ENCODE data around the gene STKLD1.

The STKLD1 gene

DNA sequence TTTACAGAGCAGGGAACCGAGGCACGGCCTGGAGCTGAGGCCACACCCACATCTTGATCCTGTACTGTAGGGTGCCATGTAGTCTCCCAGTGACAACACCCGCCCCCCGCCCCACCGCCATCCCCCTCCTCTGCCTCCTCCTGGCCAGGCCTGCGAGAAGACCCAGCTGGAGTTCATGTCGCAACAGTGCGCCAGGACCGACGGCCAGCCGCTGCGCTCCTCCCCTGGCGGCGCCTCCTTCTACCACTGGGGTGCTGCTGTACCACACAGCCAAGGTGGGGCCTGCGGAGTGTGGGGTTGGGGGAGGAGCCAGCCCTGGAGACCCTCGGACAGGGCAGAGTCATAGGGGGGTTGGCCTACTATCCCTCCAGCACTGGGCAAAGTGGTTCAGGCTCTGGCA lies 60.5 kb downstream of the STKLD1 start:
- TF ChIP-seq, protein P1, sequence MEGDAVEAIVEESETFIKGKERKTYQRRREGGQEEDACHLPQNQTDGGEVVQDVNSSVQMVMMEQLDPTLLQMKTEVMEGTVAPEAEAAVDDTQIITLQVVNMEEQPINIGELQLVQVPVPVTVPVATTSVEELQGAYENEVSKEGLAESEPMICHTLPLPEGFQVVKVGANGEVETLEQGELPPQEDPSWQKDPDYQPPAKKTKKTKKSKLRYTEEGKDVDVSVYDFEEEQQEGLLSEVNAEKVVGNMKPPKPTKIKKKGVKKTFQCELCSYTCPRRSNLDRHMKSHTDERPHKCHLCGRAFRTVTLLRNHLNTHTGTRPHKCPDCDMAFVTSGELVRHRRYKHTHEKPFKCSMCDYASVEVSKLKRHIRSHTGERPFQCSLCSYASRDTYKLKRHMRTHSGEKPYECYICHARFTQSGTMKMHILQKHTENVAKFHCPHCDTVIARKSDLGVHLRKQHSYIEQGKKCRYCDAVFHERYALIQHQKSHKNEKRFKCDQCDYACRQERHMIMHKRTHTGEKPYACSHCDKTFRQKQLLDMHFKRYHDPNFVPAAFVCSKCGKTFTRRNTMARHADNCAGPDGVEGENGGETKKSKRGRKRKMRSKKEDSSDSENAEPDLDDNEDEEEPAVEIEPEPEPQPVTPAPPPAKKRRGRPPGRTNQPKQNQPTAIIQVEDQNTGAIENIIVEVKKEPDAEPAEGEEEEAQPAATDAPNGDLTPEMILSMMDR (IDR thresholded peaks at IDR 0.05; ENCODE audit: poor library complexity, severe bottlenecking) = no peak
- no peaks in the 10 kb centered on the region for H3K9me3 ChIP-seq (ENCODE audit: severe bottlenecking)
- no peak overlapping the region for H3K27ac ChIP-seq (ENCODE audit: poor library complexity, severe bottlenecking)
- no peak for ATAC-seq (ENCODE audit: low read depth)
- H3K4me1 ChIP-seq (ENCODE audit: insufficient read depth, poor library complexity, severe bottlenecking) = no peaks in the 10 kb centered on the region
- no peak for DNase-seq (ENCODE audit: low spot score)
- H3K4me3 ChIP-seq (ENCODE audit: severe bottlenecking) = no peak overlapping the region
- no peaks in the 10 kb centered on the region for H3K27me3 ChIP-seq (ENCODE audit: insufficient read depth, poor library complexity, severe bottlenecking)
- H3K36me3 ChIP-seq (ENCODE audit: low read depth) = no peaks in the 10 kb centered on the region

DNA sequence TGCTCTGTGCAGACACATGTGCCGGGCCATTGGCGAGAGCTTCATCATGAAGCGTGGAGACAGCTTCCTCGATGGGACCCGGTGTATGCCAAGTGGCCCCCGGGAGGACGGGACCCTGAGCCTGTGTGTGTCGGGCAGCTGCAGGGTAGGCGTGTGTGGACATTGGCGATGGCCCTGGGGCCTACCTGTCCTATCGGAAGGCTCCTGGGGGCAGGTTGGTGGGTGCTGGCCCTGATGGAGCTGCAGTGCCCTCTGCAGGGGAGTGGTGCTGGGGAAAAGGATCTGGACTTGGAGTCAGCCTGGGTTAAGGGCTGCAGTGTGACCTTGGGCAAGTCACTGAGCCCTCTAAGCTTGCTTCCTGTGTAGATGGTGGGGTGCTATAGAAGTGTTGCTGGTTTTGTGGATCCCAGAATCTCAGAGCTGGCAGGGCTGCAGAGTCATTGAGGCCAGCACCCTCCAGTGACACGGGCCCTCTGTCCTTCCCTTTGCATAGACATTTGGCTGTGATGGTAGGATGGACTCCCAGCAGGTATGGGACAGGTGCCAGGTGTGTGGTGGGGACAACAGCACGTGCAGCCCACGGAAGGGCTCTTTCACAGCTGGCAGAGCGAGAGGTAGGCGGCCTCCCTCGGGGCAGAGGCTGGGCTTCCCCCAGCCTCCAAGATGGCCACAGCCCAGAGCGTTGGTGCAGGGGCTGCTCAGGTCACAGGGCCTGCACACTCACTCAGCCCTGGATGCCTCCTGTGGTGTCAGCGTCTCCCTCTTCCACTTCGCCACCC lies 61.8 kb downstream of the STKLD1 start:
- ATAC-seq (ENCODE audit: low read depth) = no peak; the same call in 2 of the 3 replicates
- no peak for DNase-seq (ENCODE audit: low spot score)
- TF ChIP-seq, protein P1 (IDR thresholded peaks at IDR 0.05; ENCODE audit: poor library complexity, severe bottlenecking) = no peak

DNA sequence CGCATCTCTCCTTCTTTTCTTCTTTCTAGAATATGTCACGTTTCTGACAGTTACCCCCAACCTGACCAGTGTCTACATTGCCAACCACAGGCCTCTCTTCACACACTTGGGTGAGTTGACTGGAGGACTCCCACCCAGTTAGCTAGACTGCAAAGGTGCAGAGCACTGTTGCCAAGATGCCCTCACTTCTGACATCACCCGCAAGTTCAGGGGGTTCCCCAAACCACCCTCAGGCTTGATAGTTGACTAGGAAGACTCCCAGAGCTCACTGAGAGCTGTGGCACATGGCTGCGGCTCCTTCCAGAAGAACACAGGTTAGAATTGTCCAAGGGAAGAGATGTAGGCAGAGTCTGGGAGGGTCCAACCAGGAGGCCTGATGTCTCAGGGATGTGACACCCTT lies 63.2 kb downstream of the STKLD1 start:
- Histone ChIP-seq H3K4me3 (ENCODE audit: severe bottlenecking) (no peak overlapping the region), H3K36me3 (ENCODE audit: low read depth) (no peaks in the 10 kb centered on the region), H3K27me3 (ENCODE audit: insufficient read depth, poor library complexity, severe bottlenecking) (no peaks in the 10 kb centered on the region), H3K27ac (ENCODE audit: poor library complexity, severe bottlenecking) (no peak overlapping the region), H3K4me1 (ENCODE audit: insufficient read depth, poor library complexity, severe bottlenecking) (no peaks in the 10 kb centered on the region), H3K9me3 (ENCODE audit: severe bottlenecking) (no peaks in the 10 kb centered on the region)
- TF ChIP-seq, protein P1 (IDR thresholded peaks at IDR 0.05; ENCODE audit: poor library complexity, severe bottlenecking) = no peak
- no peak for DNase-seq (ENCODE audit: low spot score)
- no peak for ATAC-seq (ENCODE audit: low read depth)

More for the DNA sequence above, 61.8 kb downstream of the STKLD1 start:
- Histone ChIP-seq H3K27me3 (ENCODE audit: insufficient read depth, poor library complexity, severe bottlenecking) (no peaks in the 10 kb centered on the region), H3K4me1 (ENCODE audit: insufficient read depth, poor library complexity, severe bottlenecking) (no peaks in the 10 kb centered on the region), H3K36me3 (ENCODE audit: low read depth) (no peaks in the 10 kb centered on the region), H3K9me3 (ENCODE audit: severe bottlenecking) (no peaks in the 10 kb centered on the region), H3K4me3 (ENCODE audit: severe bottlenecking) (no peak overlapping the region), H3K27ac (ENCODE audit: poor library complexity, severe bottlenecking) (no peak overlapping the region)

DNA sequence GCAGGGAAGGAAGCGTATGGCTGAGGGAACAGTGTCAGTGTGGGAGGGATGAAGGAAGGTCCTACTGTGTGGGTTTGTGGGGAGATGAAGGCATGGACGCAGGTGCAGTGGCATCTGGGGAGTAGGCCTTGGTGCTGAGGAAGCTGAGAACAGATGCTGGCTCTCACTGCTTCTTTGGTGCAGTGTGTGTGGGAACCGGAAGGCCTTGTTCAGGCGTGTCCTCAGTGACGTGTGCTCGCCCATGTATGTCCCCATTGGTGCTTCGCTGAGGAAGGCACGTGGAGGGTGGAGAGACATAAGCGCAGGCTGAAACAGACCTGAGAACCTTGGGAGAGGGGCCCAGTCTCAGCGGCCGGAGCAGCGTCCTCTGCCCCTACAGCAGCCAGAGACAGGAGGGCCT lies 64.7 kb downstream of the STKLD1 start:
- Histone ChIP-seq H3K36me3 (ENCODE audit: low read depth) (no peaks in the 10 kb centered on the region), H3K27ac (ENCODE audit: poor library complexity, severe bottlenecking) (no peak overlapping the region), H3K4me1 (ENCODE audit: insufficient read depth, poor library complexity, severe bottlenecking) (no peaks in the 10 kb centered on the region), H3K27me3 (ENCODE audit: insufficient read depth, poor library complexity, severe bottlenecking) (no peaks in the 10 kb centered on the region), H3K4me3 (ENCODE audit: severe bottlenecking) (no peak overlapping the region), H3K9me3 (ENCODE audit: severe bottlenecking) (no peaks in the 10 kb centered on the region)
- ATAC-seq (ENCODE audit: low read depth) (no peak), DNase-seq (ENCODE audit: low spot score) (no peak)
- TF ChIP-seq, protein P1 (IDR thresholded peaks at IDR 0.05; ENCODE audit: poor library complexity, severe bottlenecking) = no peak

DNA sequence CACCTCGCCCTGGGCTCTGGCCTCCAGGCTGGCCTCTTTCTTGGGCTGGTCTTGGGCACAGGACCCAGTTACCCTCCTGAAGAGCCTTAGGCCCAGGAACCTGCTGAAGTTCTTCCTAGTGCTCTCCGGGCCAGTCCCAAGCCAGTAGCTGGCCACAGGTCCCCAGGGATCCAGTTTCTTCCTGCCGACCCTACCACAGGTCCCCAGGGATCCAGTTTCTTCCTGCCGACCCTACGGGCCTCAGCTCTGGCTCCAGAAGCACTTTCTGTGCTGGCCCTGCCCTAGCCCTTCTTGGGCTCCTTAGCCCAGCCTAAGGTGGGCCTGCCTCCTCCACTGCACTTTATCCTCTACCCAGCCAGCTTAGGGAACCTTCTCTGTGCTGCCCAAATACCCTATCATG lies 65.4 kb downstream of the STKLD1 start:
- Histone ChIP-seq H3K9me3 (ENCODE audit: severe bottlenecking) (no peaks in the 10 kb centered on the region), H3K27ac (ENCODE audit: poor library complexity, severe bottlenecking) (no peak overlapping the region), H3K27me3 (ENCODE audit: insufficient read depth, poor library complexity, severe bottlenecking) (no peaks in the 10 kb centered on the region), H3K36me3 (ENCODE audit: low read depth) (no peaks in the 10 kb centered on the region), H3K4me1 (ENCODE audit: insufficient read depth, poor library complexity, severe bottlenecking) (no peaks in the 10 kb centered on the region), H3K4me3 (ENCODE audit: severe bottlenecking) (no peak overlapping the region)
- TF ChIP-seq, protein P1 (IDR thresholded peaks at IDR 0.05; ENCODE audit: poor library complexity, severe bottlenecking) = no peak
- ATAC-seq (ENCODE audit: low read depth) (no peak), DNase-seq (ENCODE audit: low spot score) (no peak)

All from RWPE2 (cell line).